ENCODE results near the gene TEKT3. TPM values are rescaled to one million over a fixed set of nuclear protein-coding genes. Genes with fewer than 3 reads are reported as not detected.

Gene TEKT3
- total and polyA plus RNA-seq, 2 donors (not counting 3 experiments of a cell fraction or from before 2014, with no cell fraction given): 0.28 TPM; not detected in 1

DNA sequence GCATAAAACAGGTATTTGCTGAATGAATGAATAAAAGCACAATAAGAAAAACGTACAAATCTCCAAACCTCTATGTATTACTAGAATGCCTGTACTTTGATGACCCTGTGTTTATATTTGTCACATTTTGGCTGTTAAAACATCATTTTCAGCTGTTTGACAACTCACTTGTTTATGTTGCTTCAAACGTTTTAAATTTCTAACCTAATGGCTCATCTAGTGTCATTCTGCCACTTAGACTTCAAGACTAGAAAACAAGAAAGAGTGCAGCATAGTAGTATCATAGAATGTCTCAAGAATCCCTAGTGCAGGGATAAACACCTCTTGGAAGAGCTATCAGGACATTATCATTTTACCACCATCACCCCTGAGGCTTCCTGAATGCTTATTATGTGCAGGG, 56.9 kb downstream of the TEKT3 start:
- H3K4me1 ChIP-seq (ENCODE audit: control insufficient read depth, extremely low read depth, insufficient read depth, low read length): peaks cover 4% of the 10 kb centered on the region
- ChIA-PET POLR2A (no interaction called here), CTCF (interaction anchor here (1.1 kb wide), 1 partner anchor 34 kb away, joined by 3 read pairs; no protein-coding TSS in a partner anchor)
- no peak overlapping the region for H3K4me2 ChIP-seq (ENCODE audit: insufficient read depth, low read length)
- H3K9ac ChIP-seq (replicated peaks; ENCODE audit: extremely low read depth, insufficient read depth, low read length): no peak overlapping the region
- TF ChIP-seq MYC (IDR thresholded peaks at IDR 0.05; ENCODE audit: low read depth, low read length) (no peak), GATA2 (IDR thresholded peaks at IDR 0.05; ENCODE audit: insufficient read depth, insufficient read length, low read depth, low read length) (no peak), POLR2A (IDR thresholded peaks at IDR 0.05; ENCODE audit: low read depth, low read length) (no peak), EZH2 (IDR thresholded peaks at IDR 0.05; ENCODE audit: borderline replicate concordance, low read depth, low read length, severe bottlenecking) (no peak), POLR2AphosphoS5 (IDR thresholded peaks at IDR 0.05; ENCODE audit: insufficient read depth, low read depth, low read length) (no peak)
- TF ChIP-seq, protein P1, sequence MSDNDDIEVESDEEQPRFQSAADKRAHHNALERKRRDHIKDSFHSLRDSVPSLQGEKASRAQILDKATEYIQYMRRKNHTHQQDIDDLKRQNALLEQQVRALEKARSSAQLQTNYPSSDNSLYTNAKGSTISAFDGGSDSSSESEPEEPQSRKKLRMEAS (IDR thresholded peaks at IDR 0.05; ENCODE audit: insufficient read depth, insufficient read length): no peak
- H3K27me3 ChIP-seq (ENCODE audit: control insufficient read depth in 2 of 2, insufficient read depth in 2 of 2, low read length in 2 of 2): peaks cover 0 to 3% of the 10 kb centered on the region in 2 experiments
- H3K4me3 ChIP-seq (replicated peaks in 1 of 3; ENCODE audit: insufficient read depth in 1 of 3, low read depth in 1 of 3, low read length in 3 of 3): no peak overlapping the region
- no peaks in the 10 kb centered on the region for H3K36me3 ChIP-seq (ENCODE audit: control insufficient read depth in 2 of 2, extremely low read depth in 1 of 2, insufficient read depth in 2 of 2, low read length in 2 of 2)
- no peak overlapping the region for H3K27ac ChIP-seq (ENCODE audit: insufficient read depth, low read depth, low read length)
- dilution Hi-C loops (cut with MboI; ENCODE audit: extremely low pct_ligation_motif_present, low sequenced_read_pairs): no loop called here
- no peak overlapping the region for H2AFZ ChIP-seq (ENCODE audit: low read depth, low read length)
- DNase-seq (ENCODE audit: low read depth, low spot score) (no peak), FAIRE-seq (no peak)
- H3K79me2 ChIP-seq (ENCODE audit: control insufficient read depth, insufficient read depth, low read length): no peaks in the 10 kb centered on the region
- H4K20me1 ChIP-seq (replicated peaks; ENCODE audit: control insufficient read depth, extremely low read depth, insufficient read depth, low read length): no peaks in the 10 kb centered on the region
- no peaks in the 10 kb centered on the region for H3K9me1 ChIP-seq (replicated peaks; ENCODE audit: control insufficient read depth, extremely low read depth, insufficient read depth, low read length)
- H3K9me3 ChIP-seq (replicated peaks; ENCODE audit: control insufficient read depth, insufficient read depth, low read length): no peaks in the 10 kb centered on the region
- intact Hi-C loops (cut with micrococcal nuclease): no loop called here
- BruUV-seq (replicated peaks): no TSS peak

DNA sequence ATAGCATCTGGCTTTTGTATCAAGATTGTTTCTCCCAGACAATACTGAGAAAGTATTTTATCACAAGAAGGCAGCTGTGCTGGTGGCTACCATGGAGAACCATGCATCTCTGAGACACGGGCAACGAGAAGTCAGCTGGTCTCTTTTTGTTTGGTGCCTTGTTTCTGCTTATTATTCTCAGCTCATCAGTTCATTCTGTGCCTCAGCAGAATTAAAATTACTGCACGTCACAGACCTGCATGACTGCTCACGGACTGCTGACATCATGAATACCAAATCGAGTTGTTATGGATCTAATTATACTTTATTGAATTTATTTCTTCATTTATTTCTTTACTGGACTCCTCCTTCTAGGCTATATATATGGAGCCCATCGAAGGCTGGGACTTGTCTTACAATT, 57.3 kb downstream of the TEKT3 start:
- Histone ChIP-seq H4K20me1 (replicated peaks; ENCODE audit: control insufficient read depth, extremely low read depth, insufficient read depth, low read length) (no peaks in the 10 kb centered on the region), H2AFZ (ENCODE audit: low read depth, low read length) (no peak overlapping the region), H3K4me3 (replicated peaks in 1 of 3; ENCODE audit: insufficient read depth in 1 of 3, low read depth in 1 of 3, low read length in 3 of 3) (no peak overlapping the region), H3K4me2 (ENCODE audit: insufficient read depth, low read length) (no peak overlapping the region), H3K36me3 (ENCODE audit: control insufficient read depth in 2 of 2, extremely low read depth in 1 of 2, insufficient read depth in 2 of 2, low read length in 2 of 2) (no peaks in the 10 kb centered on the region), H3K27me3 (ENCODE audit: control insufficient read depth in 2 of 2, insufficient read depth in 2 of 2, low read length in 2 of 2) (peaks cover 0 to 3% of the 10 kb centered on the region in 2 experiments), H3K79me2 (ENCODE audit: control insufficient read depth, insufficient read depth, low read length) (no peaks in the 10 kb centered on the region), H3K9me1 (replicated peaks; ENCODE audit: control insufficient read depth, extremely low read depth, insufficient read depth, low read length) (no peaks in the 10 kb centered on the region), H3K9ac (replicated peaks; ENCODE audit: extremely low read depth, insufficient read depth, low read length) (no peak overlapping the region), H3K4me1 (ENCODE audit: control insufficient read depth, extremely low read depth, insufficient read depth, low read length) (peaks cover under 1% of the 10 kb centered on the region), H3K9me3 (replicated peaks; ENCODE audit: control insufficient read depth, insufficient read depth, low read length) (no peaks in the 10 kb centered on the region), H3K27ac (ENCODE audit: insufficient read depth, low read depth, low read length) (no peak overlapping the region)
- TF ChIP-seq, protein P2, sequence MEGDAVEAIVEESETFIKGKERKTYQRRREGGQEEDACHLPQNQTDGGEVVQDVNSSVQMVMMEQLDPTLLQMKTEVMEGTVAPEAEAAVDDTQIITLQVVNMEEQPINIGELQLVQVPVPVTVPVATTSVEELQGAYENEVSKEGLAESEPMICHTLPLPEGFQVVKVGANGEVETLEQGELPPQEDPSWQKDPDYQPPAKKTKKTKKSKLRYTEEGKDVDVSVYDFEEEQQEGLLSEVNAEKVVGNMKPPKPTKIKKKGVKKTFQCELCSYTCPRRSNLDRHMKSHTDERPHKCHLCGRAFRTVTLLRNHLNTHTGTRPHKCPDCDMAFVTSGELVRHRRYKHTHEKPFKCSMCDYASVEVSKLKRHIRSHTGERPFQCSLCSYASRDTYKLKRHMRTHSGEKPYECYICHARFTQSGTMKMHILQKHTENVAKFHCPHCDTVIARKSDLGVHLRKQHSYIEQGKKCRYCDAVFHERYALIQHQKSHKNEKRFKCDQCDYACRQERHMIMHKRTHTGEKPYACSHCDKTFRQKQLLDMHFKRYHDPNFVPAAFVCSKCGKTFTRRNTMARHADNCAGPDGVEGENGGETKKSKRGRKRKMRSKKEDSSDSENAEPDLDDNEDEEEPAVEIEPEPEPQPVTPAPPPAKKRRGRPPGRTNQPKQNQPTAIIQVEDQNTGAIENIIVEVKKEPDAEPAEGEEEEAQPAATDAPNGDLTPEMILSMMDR (IDR thresholded peaks at IDR 0.05; ENCODE audit: extremely low read depth in 1 of 2, insufficient read depth in 1 of 2, low read depth in 1 of 2, low read length in 2 of 2): no peak
- TF ChIP-seq MYC (IDR thresholded peaks at IDR 0.05; ENCODE audit: low read depth, low read length): no peak
- TF ChIP-seq FOS (IDR thresholded peaks at IDR 0.05; ENCODE audit: borderline replicate concordance, insufficient read depth, low read length): no peak
- TF ChIP-seq, protein P1 (IDR thresholded peaks at IDR 0.05; ENCODE audit: insufficient read depth, insufficient read length): no peak
- no peak for TF ChIP-seq POLR2A (IDR thresholded peaks at IDR 0.05; ENCODE audit: low read depth, low read length)
- ChIA-PET CTCF (interaction anchor here (1.1 to 1.2 kb wide), 2 partner anchors 12 to 34 kb away, joined by 3 read pairs; no protein-coding TSS in a partner anchor), POLR2A (no interaction called here)
- no peak for DNase-seq (ENCODE audit: low read depth, low spot score)
- dilution Hi-C loops (cut with MboI; ENCODE audit: extremely low pct_ligation_motif_present, low sequenced_read_pairs): no loop called here
- no TSS peak for BruUV-seq (replicated peaks)
- no peak for FAIRE-seq
- intact Hi-C loops (cut with micrococcal nuclease): no loop called here
